ENCODE measurements around the gene USP7.

DNA sequence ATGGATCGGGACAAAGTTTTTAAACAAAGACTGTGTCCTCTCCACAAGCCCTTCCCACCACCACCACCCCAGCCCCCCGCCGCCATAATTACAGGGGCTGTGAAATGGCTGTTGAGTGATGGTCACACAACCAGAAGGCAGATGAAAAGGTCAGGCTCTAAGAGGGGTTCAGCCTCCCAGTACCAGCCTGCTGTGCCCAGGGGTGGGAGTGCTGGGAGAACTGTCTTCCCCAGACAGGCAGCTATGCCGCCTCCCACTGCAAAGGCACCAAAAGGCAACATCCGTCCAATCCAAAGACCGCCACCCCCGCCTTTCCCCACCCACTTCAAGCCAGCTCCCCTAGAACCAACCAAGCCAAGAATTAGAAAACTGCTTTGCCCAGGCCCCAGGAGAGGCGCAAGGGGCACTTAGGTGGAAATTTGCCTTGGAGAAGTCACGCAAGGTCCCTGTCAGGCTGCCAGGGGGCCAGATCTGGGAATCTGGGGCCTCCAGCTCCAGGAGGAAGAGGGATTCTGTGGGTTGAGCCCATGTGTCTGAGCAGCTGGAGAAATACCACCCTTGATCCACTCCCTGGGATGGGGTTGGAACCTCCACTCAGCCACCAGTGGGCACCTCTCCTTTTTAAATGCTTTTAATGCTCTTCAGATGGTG lies 109.3 kb downstream of the USP7 start:
- TF ChIP-seq EZH2 (IDR thresholded peaks at IDR 0.05; ENCODE audit: borderline replicate concordance), result no peak
- TF ChIP-seq, protein P1, sequence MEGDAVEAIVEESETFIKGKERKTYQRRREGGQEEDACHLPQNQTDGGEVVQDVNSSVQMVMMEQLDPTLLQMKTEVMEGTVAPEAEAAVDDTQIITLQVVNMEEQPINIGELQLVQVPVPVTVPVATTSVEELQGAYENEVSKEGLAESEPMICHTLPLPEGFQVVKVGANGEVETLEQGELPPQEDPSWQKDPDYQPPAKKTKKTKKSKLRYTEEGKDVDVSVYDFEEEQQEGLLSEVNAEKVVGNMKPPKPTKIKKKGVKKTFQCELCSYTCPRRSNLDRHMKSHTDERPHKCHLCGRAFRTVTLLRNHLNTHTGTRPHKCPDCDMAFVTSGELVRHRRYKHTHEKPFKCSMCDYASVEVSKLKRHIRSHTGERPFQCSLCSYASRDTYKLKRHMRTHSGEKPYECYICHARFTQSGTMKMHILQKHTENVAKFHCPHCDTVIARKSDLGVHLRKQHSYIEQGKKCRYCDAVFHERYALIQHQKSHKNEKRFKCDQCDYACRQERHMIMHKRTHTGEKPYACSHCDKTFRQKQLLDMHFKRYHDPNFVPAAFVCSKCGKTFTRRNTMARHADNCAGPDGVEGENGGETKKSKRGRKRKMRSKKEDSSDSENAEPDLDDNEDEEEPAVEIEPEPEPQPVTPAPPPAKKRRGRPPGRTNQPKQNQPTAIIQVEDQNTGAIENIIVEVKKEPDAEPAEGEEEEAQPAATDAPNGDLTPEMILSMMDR (IDR thresholded peaks at IDR 0.05; ENCODE audit: poor library complexity), result no peak

All from hepatocyte (in vitro differentiated cells).